Measurements from ENCODE around the gene NHSL2.

Gene NHSL2

GRCh38 chrX:72021975-72022374 is 111.3 kb downstream of the NHSL2 start:
- no peak for DNase-seq

DNA sequence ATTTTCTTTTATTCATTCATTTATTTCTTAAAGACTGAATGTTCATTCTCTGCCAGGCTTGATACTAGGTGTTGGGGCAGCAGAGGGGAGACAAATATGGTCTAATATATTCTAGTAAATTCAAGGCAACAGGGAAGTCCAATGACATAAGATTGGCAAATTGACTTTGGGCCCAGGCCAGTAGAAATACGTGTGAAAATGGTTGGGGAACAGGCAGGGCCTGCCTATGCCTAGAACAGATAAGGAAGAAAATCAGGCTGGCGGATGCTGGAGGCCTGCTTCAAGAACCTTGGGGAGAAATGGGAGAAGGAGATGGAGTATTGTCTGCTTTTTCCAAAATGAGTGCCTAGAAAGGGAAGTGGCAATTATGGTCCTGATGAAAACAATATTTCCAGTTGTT is 112.4 kb downstream of the NHSL2 start:
- DNase-seq, result no peak

DNA sequence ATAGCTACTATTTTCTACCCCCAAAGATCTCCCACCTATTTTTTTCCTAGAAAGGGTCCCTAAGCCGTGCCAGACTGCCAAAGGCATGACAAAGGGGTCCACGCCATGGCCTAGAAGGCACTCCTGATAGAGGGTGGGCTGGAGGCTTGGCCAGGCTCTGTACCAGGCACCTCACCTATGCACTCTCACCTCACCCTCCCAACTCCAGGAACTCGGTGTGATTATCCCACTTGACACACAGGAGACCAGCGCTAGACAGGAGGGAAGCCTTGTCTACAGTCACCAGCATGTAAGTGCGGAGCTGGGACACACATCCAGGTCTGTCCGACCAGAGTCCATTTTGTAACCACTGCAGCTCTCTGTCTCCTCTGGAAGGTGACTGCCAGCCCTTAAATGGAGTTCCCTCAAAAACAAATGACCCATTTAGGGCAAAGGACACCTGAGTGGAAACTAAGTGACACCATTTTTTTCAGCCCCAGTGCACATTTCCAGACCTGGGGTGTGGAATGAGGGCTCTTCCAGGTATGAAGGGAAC is 114.7 kb downstream of the NHSL2 start:
- DNase-seq, result no peak

GRCh38 chrX:72026341-72027023 is 115.8 kb downstream of the NHSL2 start:
- no peak for DNase-seq

GRCh38 chrX:72027024-72027913 is 116.6 kb downstream of the NHSL2 start:
- DNase-seq, result no peak

DNA sequence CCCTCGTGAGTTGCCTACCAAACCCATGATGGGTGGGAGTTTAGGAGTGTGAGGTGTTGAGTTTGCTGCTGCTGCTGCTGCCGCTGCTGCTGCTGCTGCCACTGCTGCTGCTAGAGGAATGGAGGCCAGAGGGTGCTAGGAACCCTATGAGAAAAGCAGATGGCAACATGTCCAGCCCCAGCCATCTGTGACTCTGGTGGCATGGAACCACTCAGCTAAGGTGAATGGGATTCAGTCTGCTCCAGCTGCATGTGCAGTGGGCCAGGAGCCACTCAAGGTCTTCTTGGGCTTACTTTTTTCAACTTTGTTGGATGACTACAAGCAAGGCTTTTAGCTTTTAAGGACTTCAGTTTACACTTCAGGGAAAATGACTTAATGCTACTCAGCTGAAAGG is 117.3 kb downstream of the NHSL2 start:
- no peak for DNase-seq

DNA sequence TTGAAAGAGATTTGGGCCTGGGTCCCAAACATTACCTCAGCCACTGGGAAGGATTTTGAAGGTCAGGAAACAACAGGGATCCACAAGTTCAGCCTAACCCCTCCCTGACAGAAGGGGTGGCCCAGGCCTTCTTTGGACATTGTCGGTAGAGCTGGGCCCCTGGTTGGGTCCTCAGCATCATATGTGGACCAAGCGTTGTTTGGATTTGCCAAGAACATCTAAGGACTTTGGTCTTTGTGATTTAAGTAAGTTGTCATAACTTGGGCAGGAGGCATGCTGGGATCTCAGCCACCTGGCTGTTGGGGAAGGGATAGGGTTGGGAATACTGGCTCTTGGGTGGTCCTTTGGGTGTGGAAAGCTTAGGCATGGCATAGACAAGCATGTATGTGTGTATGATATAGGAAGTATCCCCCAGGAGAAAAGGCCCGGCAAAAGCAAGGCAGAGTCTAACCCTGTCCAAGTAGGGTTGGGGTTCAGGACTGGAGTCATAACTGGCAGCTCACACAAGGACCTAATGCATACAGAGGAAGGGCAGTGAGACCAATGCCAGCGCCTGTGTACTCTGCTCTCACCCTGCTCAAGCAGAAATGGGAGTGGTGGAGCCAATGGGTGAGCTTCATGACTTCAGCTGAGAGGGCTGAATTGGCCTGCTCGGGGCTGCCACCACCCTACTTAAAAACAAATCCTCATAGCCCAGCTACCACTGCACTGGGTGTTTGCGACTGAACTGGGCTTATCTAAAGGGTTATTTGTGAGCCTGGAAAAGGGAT is 118.2 kb downstream of the NHSL2 start:
- DNase-seq, result no peak

DNA sequence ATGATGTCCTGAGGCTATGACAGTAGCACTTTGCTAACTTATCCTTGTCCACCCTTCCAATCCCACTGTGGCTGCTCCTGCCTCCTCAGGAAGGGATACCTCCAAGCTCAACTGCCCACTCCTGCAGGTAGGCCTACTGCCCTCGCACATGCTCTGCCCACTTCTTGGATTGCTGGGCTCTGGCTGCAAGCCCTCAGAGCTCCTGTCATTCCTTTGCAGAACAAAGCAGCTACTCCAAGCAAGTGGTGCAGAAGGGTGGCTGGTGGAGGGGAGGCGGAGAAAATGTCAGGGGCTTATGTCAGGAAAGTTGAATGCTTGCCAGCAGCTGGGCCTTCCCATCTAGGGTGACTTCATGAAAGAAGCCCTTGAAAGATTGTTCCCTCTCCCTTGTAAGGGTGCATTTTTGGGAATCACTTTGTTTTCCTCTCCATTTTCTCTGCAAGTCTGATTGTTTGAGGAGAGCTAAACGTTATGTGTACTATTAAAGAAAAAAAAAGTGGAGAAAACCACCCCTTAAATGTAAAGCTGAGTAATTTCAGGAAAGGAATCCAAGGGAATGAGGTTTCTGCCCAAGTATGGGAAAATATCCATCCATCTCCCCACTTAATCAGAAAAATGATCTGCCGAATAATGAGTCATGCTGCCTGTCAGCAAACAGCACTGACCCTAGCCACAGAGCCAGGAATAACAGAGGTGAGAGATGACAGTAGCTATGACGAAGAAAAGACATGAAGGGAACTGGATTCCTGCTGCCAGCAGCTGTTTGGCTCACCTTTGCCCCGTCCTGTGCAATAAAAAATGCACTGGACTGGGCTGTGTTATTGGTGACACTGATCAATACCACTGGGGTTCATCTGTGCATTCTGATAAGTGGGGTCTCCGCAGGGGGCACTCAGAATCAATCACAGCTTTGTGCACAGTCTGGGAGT is 119.1 kb downstream of the NHSL2 start:
- DNase-seq, result no peak

GRCh38 chrX:72030431-72030830 is 119.8 kb downstream of the NHSL2 start:
- DNase-seq, result no peak

- no peak for DNase-seq
Observed at GRCh38 chrX:72031118-72031517, 120.5 kb downstream of the NHSL2 start.

- DNase-seq, result no peak
Observed at GRCh38 chrX:72031634-72032033, 121.0 kb downstream of the NHSL2 start.

DNA sequence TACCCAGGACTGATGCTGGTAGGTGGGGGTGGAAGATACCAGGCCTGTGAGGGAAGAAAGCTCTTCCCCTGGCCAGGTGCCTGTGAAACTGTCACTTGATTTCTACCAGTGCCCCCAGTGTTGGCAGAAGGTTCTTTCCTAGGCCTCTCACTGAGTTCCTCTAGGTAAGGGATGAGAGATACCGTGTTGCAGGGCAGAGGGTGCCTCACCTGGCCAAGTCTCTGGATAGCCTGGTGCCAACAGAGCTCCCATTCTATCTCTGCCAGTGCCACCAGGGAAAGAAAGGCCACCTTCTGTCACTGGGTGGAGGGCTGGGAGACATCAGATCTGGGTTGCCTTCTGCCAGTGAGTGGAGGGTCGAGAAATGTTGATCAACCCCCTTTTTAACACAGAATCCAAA is 127.0 kb downstream of the NHSL2 start:
- DNase-seq, result no peak

DNA sequence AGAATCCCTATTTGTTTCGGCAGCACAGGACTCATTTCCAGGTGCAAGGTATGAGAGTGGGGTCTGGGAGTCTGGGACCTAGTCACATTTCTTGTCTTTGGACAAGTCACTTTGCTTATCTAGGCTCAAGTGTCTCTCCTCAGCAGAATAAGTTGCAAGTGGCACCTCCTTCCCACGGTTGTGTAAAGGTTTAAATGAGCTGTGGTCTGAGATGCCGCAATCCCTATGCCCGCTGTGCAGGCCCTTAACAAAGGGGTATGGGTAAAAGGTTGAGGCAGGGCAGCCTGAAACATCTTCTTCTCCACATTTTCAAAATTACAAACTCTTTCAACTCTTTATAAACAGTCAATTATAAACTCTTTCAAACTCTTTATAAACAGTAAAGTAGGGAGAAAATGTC is 127.4 kb downstream of the NHSL2 start:
- no peak for DNase-seq

DNA sequence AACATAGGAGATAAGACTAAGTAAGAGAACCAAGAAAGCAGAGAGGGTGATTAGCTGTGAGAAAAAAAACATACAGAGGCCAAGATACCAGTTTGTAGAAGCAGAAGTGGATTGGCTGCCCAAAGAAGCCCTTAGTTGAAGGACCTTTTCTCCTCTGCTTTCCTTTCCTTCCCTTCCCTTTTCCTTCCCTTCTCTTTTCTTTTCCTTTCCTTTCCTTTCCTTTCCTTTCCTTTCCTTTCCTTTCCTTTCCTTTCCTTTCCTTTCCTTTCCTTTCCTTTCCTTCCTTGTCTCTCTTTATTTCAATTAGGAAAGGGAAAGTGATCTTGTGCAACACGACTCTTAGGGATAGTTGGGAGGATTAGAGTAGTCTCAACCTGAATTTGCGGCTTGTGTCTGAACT is 128.2 kb downstream of the NHSL2 start:
- no peak for DNase-seq

GRCh38 chrX:72040506-72040905 is 129.9 kb downstream of the NHSL2 start:
- DNase-seq, result no peak

- no peak for DNase-seq
Observed at GRCh38 chrX:72041176-72041575, 130.5 kb downstream of the NHSL2 start.

- no peak for DNase-seq
Observed at GRCh38 chrX:72041871-72042851, 131.5 kb downstream of the NHSL2 start.

- no peak for DNase-seq
Observed at GRCh38 chrX:72042852-72043248, 132.2 kb downstream of the NHSL2 start.

GRCh38 chrX:72043636-72044035 is 133.0 kb downstream of the NHSL2 start:
- DNase-seq, result no peak

DNA sequence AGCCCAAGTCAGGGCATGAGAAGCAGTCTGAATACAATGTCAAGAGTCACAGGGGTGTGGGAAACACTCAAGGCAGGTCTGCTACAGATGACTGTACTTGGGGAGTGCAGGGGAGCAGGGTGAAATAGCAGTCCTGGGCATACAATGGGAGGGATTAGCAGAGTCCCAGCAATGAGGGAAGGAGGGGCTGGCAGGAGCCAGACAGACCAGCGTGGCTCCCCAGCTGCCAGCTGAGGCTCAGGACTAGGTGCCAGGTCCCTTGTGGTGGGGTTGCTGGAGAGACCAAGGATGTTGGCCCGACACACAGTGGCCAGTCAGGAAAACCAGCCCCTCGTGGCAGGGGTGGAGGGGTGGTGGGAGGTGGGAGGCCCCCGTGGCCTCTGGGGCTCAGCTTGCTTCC is 134.5 kb downstream of the NHSL2 start:
- no peak for DNase-seq
